NCI-H2196 treated with DMSO at 0.1 percent for 48 hours (cell line): ENCODE results near the gene BEAN1.

Experiments
- DNase-seq: peaks from one replicate; lab custom pipeline; 2025; ENCODE audit not compliant: unreplicated experiment; lab: John Stamatoyannopoulos, UW

The BEAN1 gene

GRCh38 chr16:66427036-66427860, at the start of gene BEAN1:
Gene BEAN1 (plus strand): TSS chr16:66427295. CDS start chr16:66437677, 10,382 bp downstream.
- no peak for DNase-seq

- no peak for DNase-seq
These were observed 49.8 kb upstream of the BEAN1 start for GRCh38 chr16:66377324-66377723.

GRCh38 chr16:66378741-66379570, 48.1 kb upstream of the BEAN1 start:
- DNase-seq, result no peak

- no peak for DNase-seq
These were observed 47.5 kb upstream of the BEAN1 start for GRCh38 chr16:66379571-66379941.

GRCh38 chr16:66380421-66380820, 46.7 kb upstream of the BEAN1 start:
- no peak for DNase-seq

- no peak for DNase-seq
These were observed 45.4 kb upstream of the BEAN1 start for GRCh38 chr16:66381585-66382170.

- DNase-seq, result no peak
These were observed 44.7 kb upstream of the BEAN1 start for GRCh38 chr16:66382171-66382965.

- DNase-seq, result no peak
These were observed 44.2 kb upstream of the BEAN1 start for GRCh38 chr16:66382966-66383299.

GRCh38 chr16:66383551-66383950, 43.5 kb upstream of the BEAN1 start:
- DNase-seq, result no peak

- DNase-seq, result no peak
These were observed 41.7 kb upstream of the BEAN1 start for GRCh38 chr16:66385415-66385814.

- no peak for DNase-seq
These were observed 40.2 kb upstream of the BEAN1 start for GRCh38 chr16:66386629-66387622.

- DNase-seq, result no peak
These were observed 39.2 kb upstream of the BEAN1 start for GRCh38 chr16:66387817-66388332.

GRCh38 chr16:66388350-66389139, 38.5 kb upstream of the BEAN1 start:
- DNase-seq, result no peak

GRCh38 chr16:66389256-66390176, 37.6 kb upstream of the BEAN1 start:
- no peak for DNase-seq

- DNase-seq, result no peak
These were observed 36.6 kb upstream of the BEAN1 start for GRCh38 chr16:66390346-66391108.

- DNase-seq, result no peak
These were observed 35.1 kb upstream of the BEAN1 start for GRCh38 chr16:66391726-66392670.
